IPS-20b (cell line): ENCODE results near the gene DAGLB.

Experiments used
- H3K27ac ChIP-seq: one replicate; pipeline ENCODE4 v1.5.1; 2013; ENCODE audit warnings: low read length
- H3K27me3 ChIP-seq: 2 replicates; pipeline ENCODE4 v1.6.1; 2013; ENCODE audit warnings: mild to moderate bottlenecking, low read length, inconsistent platforms; ENCODE audit not compliant: insufficient read depth
- H3K36me3 ChIP-seq: 2 replicates; pipeline ENCODE4 v1.6.1; 2013; ENCODE audit warnings: low read depth, mild to moderate bottlenecking, inconsistent platforms, low read length, moderate library complexity; ENCODE audit not compliant: insufficient read depth
- H3K4me1 ChIP-seq: 2 replicates; pipeline ENCODE4 v1.6.1; 2013; ENCODE audit warnings: mild to moderate bottlenecking, control low read depth, inconsistent platforms, low read length, moderate library complexity; ENCODE audit not compliant: insufficient read depth
- H3K4me3 ChIP-seq: 2 replicates; pipeline ENCODE4 v1.5.1; 2013; ENCODE audit warnings: mild to moderate bottlenecking, low read length, inconsistent platforms
- H3K9ac ChIP-seq: 2 replicates; pipeline ENCODE4 v1.6.1; 2013; ENCODE audit warnings: low read depth, mild to moderate bottlenecking, inconsistent platforms, low read length, moderate library complexity
- H3K9me3 ChIP-seq: 2 replicates; pipeline ENCODE4 v1.6.1; 2013; ENCODE audit warnings: mild to moderate bottlenecking, low read depth, low read length, inconsistent platforms; ENCODE audit not compliant: insufficient read depth

Gene DAGLB, protein sequence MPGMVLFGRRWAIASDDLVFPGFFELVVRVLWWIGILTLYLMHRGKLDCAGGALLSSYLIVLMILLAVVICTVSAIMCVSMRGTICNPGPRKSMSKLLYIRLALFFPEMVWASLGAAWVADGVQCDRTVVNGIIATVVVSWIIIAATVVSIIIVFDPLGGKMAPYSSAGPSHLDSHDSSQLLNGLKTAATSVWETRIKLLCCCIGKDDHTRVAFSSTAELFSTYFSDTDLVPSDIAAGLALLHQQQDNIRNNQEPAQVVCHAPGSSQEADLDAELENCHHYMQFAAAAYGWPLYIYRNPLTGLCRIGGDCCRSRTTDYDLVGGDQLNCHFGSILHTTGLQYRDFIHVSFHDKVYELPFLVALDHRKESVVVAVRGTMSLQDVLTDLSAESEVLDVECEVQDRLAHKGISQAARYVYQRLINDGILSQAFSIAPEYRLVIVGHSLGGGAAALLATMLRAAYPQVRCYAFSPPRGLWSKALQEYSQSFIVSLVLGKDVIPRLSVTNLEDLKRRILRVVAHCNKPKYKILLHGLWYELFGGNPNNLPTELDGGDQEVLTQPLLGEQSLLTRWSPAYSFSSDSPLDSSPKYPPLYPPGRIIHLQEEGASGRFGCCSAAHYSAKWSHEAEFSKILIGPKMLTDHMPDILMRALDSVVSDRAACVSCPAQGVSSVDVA

DNA sequence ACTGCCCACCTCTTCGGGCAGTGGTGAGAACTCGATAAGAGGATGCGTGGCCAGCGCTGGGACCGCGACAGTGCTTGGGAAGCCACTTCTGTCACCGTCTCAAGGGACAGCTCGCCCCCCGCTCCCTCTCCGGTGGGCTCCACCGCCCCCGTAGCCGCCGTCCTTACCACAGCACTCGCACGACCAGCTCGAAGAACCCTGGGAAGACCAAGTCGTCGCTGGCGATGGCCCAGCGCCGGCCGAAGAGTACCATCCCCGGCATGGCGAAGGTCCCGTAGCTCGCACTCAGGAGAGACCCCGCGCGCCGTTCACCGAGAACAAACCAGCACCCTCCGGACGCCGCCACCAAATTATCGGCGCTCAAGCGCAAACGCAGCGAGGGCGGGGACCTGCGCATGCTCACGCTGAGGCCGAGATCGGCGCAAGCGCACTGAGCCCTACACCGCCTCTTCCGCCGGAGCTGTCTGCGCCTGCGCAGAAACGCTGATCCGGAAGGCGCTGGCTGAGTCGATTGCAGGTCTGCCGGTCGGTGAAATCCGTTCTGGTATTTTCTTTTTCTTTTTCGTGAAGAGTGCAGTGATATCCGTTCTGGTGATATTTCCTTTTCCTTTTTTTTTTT, at the start of gene DAGLB:
Gene DAGLB, minus strand, starts transcription at position 374 of the 619 bp plus-strand sequence. Its CDS starts 112 bp downstream, at position 262.
- Histone ChIP-seq H3K4me1 (no peaks in the 10 kb centered on the region; the same call in 1 of the 2 replicates), H3K27me3 (no peaks in the 10 kb centered on the region), H3K36me3 (peaks cover 30% of the 10 kb centered on the region), H3K9me3 (no peaks in the 10 kb centered on the region), H3K27ac (peak within 1 kb of the TSS; percentile 74), H3K4me3 (peak within 1 kb of the TSS; percentile 99), H3K9ac (peak within 1 kb of the TSS; percentile 95)

DNA sequence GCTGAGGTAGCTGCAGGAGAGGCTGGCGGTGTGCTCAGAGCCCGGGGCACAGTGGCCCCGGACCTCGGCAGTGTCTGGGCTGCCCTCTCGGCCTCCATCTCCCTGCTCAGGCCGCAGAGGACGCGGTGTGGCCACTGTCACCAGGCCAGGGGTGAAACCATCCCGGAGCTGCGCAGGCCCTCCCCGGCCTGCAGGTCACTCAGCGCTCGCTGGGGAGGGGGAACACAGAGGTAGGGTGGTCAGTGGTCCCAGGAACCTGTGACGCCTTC, 49.8 kb upstream of the DAGLB start:
- H3K9me3 ChIP-seq = no peaks in the 10 kb centered on the region
- H3K36me3 ChIP-seq = no peaks in the 10 kb centered on the region
- H3K27me3 ChIP-seq = peaks cover 10% of the 10 kb centered on the region
- H3K27ac ChIP-seq = no peak overlapping the region
- H3K4me1 ChIP-seq = no peaks in the 10 kb centered on the region
- H3K4me3 ChIP-seq = no peak overlapping the region
- no peak overlapping the region for H3K9ac ChIP-seq

GRCh38 chr7:6496842-6497636, 49.3 kb upstream of the DAGLB start:
- no peak overlapping the region for H3K4me3 ChIP-seq
- peaks cover 5% of the 10 kb centered on the region; the same call in 1 of the 2 replicates for H3K27me3 ChIP-seq
- no peaks in the 10 kb centered on the region for H3K4me1 ChIP-seq
- H3K27ac ChIP-seq = no peak overlapping the region
- no peaks in the 10 kb centered on the region for H3K9me3 ChIP-seq
- no peak overlapping the region for H3K9ac ChIP-seq
- H3K36me3 ChIP-seq = no peaks in the 10 kb centered on the region

GRCh38 chr7:6495597-6496262, 48.0 kb upstream of the DAGLB start:
- H3K4me1 ChIP-seq = no peaks in the 10 kb centered on the region
- H3K27ac ChIP-seq = no peak overlapping the region
- no peak overlapping the region for H3K9ac ChIP-seq
- H3K9me3 ChIP-seq = no peaks in the 10 kb centered on the region
- H3K27me3 ChIP-seq = no peaks in the 10 kb centered on the region
- H3K36me3 ChIP-seq = no peaks in the 10 kb centered on the region
- no peak overlapping the region for H3K4me3 ChIP-seq

DNA sequence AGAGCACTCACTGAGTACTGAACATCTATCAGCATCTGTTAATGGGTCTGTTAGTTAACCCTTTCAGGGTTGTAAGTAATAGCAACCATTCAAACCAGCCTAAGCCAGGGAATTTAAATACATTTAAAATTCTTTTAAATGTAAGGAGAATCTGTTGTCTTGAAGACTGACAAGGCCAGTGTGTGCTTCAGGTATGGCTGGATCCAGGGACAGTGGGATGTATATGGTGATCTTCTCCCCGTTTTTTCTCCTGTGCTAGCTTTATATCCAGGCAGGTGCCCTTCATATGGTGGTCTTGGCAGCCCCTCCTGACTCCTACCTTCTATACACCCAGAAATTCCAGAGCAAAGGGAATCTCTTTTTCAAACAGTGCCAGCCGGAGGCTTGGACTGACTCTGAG, 46.6 kb upstream of the DAGLB start:
- Histone ChIP-seq H3K36me3 (no peaks in the 10 kb centered on the region), H3K27me3 (no peaks in the 10 kb centered on the region), H3K4me3 (no peak overlapping the region), H3K9ac (no peak overlapping the region), H3K9me3 (peaks cover 6% of the 10 kb centered on the region; the same call in 1 of the 2 replicates), H3K27ac (no peak overlapping the region), H3K4me1 (no peaks in the 10 kb centered on the region)

DNA sequence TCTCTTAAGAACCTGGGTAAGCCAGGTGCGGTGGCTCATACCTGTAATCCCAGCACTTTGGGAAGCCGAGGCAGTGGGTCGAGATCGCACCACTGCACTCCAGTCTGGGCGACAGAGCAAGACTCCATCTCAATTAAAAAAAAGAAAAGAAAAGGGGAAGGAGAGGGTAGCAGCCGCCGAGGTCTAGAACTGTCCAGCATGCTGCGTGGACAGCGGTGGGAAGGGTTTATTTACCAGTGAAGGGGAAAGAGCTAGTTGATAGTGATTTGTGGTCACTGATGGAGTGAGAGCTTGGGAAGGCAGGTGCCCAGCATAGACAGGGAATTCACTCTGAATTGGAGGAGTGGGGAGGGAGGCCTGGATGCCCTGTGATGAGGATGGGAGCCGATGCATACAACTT, 43.4 kb upstream of the DAGLB start:
- H3K4me3 ChIP-seq = no peak overlapping the region
- no peak overlapping the region for H3K27ac ChIP-seq
- H3K27me3 ChIP-seq = no peaks in the 10 kb centered on the region
- peaks cover 7% of the 10 kb centered on the region; the same call in 1 of the 2 replicates for H3K9me3 ChIP-seq
- H3K9ac ChIP-seq = no peak overlapping the region
- H3K4me1 ChIP-seq = no peaks in the 10 kb centered on the region
- no peaks in the 10 kb centered on the region for H3K36me3 ChIP-seq

- Histone ChIP-seq H3K9me3 (peaks cover 7% of the 10 kb centered on the region; the same call in 1 of the 2 replicates), H3K4me1 (0 out of 2 replicates have a peak, but pooled peaks cover 2% of the 10 kb centered on the region), H3K27ac (no peak overlapping the region), H3K27me3 (no peaks in the 10 kb centered on the region), H3K9ac (no peak overlapping the region), H3K4me3 (no peak overlapping the region), H3K36me3 (no peaks in the 10 kb centered on the region)
Measured at GRCh38 chr7:6489612-6490011, 41.9 kb upstream of the DAGLB start.

GRCh38 chr7:6487184-6487545, 39.4 kb upstream of the DAGLB start:
- Histone ChIP-seq H3K9me3 (peaks cover 7% of the 10 kb centered on the region; the same call in 1 of the 2 replicates), H3K27me3 (no peaks in the 10 kb centered on the region), H3K4me3 (no peak overlapping the region), H3K36me3 (no peaks in the 10 kb centered on the region), H3K4me1 (peaks cover 7% of the 10 kb centered on the region; the same call in 1 of the 2 replicates), H3K27ac (no peak overlapping the region), H3K9ac (no peak overlapping the region)

- Histone ChIP-seq H3K9me3 (peaks cover 7% of the 10 kb centered on the region; the same call in 1 of the 2 replicates), H3K27ac (no peak overlapping the region), H3K4me3 (no peak overlapping the region), H3K36me3 (peaks cover under 1% of the 10 kb centered on the region; the same call in 1 of the 2 replicates), H3K9ac (no peak overlapping the region), H3K4me1 (peaks cover 7% of the 10 kb centered on the region; the same call in 1 of the 2 replicates), H3K27me3 (no peaks in the 10 kb centered on the region)
Measured at GRCh38 chr7:6486438-6487183, 38.9 kb upstream of the DAGLB start.

DNA sequence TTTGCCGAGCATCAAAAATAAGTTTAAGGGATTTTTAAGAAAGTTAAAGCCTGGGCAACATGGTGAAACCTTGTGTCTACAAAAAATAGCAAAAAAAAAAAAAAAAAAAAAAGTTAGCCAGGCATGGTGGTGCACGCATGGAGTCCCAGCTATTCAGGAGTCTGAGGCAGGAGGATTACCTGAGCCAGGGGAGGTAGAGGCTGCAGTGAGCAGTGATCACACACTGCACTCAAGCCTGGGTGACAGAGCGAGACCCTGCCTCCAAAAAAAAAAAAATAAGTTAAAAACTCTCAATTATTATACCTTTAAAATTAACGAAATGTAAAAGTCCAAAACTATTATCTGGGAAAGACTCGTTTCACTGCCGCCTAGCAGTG, 35.0 kb upstream of the DAGLB start:
- Histone ChIP-seq H3K27ac (no peak overlapping the region), H3K4me1 (peaks cover 7% of the 10 kb centered on the region; the same call in 1 of the 2 replicates), H3K9me3 (no peaks in the 10 kb centered on the region), H3K4me3 (peak overlapping the region; percentile 93), H3K27me3 (no peaks in the 10 kb centered on the region), H3K9ac (peak overlapping the region; percentile 79; the same call in 1 of the 2 replicates), H3K36me3 (peaks cover 20% of the 10 kb centered on the region)
